Measurements from ENCODE around the gene TNFRSF1A. TPM values are rescaled to one million over a fixed set of nuclear protein-coding genes. Genes with fewer than 3 reads are reported as not detected.

Gene TNFRSF1A
- total and polyA plus RNA-seq, 9 of the 15 experiments (the other 6 are each of a cell fraction or from before 2014, with no cell fraction given): 0.76 to 43.5 (median 30.0) TPM

- TF ChIP-seq RERE (CRISPR knock-in tag; IDR thresholded peaks at IDR 0.05; ENCODE audit: borderline replicate concordance): no peak
- no peak for TF ChIP-seq ZNF3 (CRISPR knock-in tag; IDR thresholded peaks at IDR 0.05)
- no peak for TF ChIP-seq BCL6 (CRISPR knock-in tag; IDR thresholded peaks at IDR 0.05)
- TF ChIP-seq HDGF (IDR thresholded peaks at IDR 0.05): 0 out of 2 replicates have a peak, but pooled peaks have one; percentile 43
- no peak for TF ChIP-seq CEBPB (tag; IDR thresholded peaks at IDR 0.05)
- no peak for TF ChIP-seq TCF15 (CRISPR knock-in tag; IDR thresholded peaks at IDR 0.05)
- TF ChIP-seq TBP (optimal IDR thresholded peaks at IDR 0.05; ENCODE audit: low read depth, low read length): peak; percentile 62
- TF ChIP-seq ZNF280A (IDR thresholded peaks at IDR 0.05; ENCODE audit: low read depth, partially characterized antibody): no peak
- no peak for TF ChIP-seq HMG20B (CRISPR knock-in tag; IDR thresholded peaks at IDR 0.05)
- TF ChIP-seq CCNT2 (IDR thresholded peaks at IDR 0.05; ENCODE audit: borderline replicate concordance, extremely low read depth, insufficient read length, low read depth, low read length): peak; percentile 20
- no peak for TF ChIP-seq PHB2 (IDR thresholded peaks at IDR 0.05; ENCODE audit: low read depth)
- no peak for TF ChIP-seq SETDB1 (IDR thresholded peaks at IDR 0.05; ENCODE audit: low read length)
- no peak for TF ChIP-seq ZBTB8A (IDR thresholded peaks at IDR 0.05; ENCODE audit: partially characterized antibody)
- no peak for TF ChIP-seq ZBTB26 (CRISPR knock-in tag; IDR thresholded peaks at IDR 0.05)
- no peak for TF ChIP-seq ZNF217 (CRISPR knock-in tag; IDR thresholded peaks at IDR 0.05)
- no peak for TF ChIP-seq ZNF408 (CRISPR knock-in tag; IDR thresholded peaks at IDR 0.05; ENCODE audit: low read depth)
- no peak for TF ChIP-seq KLF6 (CRISPR knock-in tag; IDR thresholded peaks at IDR 0.05; ENCODE audit: borderline replicate concordance)
- TF ChIP-seq TCFL5 (CRISPR knock-in tag; conservative IDR thresholded peaks at IDR 0.05): no peak
- no peak for TF ChIP-seq ZNF707 (CRISPR knock-in tag; conservative IDR thresholded peaks at IDR 0.05)
Observed at GRCh38 chr12:6336079-6336888, 5.6 kb downstream of the TNFRSF1A start (continued).

Data from K562 (cell line).